Activated B cell treated with CpG ODN at 0.5 μM for 24 hours (primary cell): ENCODE measurements around the gene AGO3. TPM values are rescaled to one million over a fixed set of nuclear protein-coding genes. Genes with fewer than 3 reads are reported as not detected.

ENCODE experiments used
- ATAC-seq: fragments of 200-7000 bp; cut with Tn5 transposase; one replicate; pipeline ENCODE4 v1.10.0; 2021; ENCODE audit warnings: low read depth, mild to moderate bottlenecking, moderate library complexity
- CTCF ChIA-PET: fragments of 350-600 bp; sonication (Branson Sonifier 250); formaldehyde crosslinking; loops from one replicate; lab custom pipeline; 2021; ENCODE audit warnings: antibody characterized with exemption; lab: Charles Lee
- POLR2A ChIA-PET: fragments of 350-600 bp; sonication (Branson Sonifier 250); formaldehyde crosslinking; loops from one replicate; lab custom pipeline; 2021; ENCODE audit warnings: antibody characterized with exemption; lab: Charles Lee
- DNase-seq: peaks from one replicate; pipeline ENCODE4 v3.0.0; 2022
- H3K27ac Mint-ChIP-seq: one replicate; pipeline ENCODE4 v1.8.0; 2020; ENCODE audit warnings: mixed read lengths
- H3K27me3 Mint-ChIP-seq: one replicate; pipeline ENCODE4 v1.8.0; 2021; ENCODE audit warnings: mixed read lengths
- H3K36me3 Mint-ChIP-seq: one replicate; pipeline ENCODE4 v1.8.0; 2021; ENCODE audit warnings: low read depth, mixed read lengths
- H3K4me1 Mint-ChIP-seq: one replicate; pipeline ENCODE4 v1.8.0; 2021; ENCODE audit warnings: mixed read lengths
- H3K4me3 Mint-ChIP-seq: one replicate; pipeline ENCODE4 v1.8.0; 2020; ENCODE audit warnings: mild to moderate bottlenecking, mixed read lengths
- H3K9me3 Mint-ChIP-seq: one replicate; pipeline ENCODE4 v1.8.0; 2020; ENCODE audit warnings: mixed read lengths
- CTCF ChIP-seq: fragments of 200-600 bp; IDR thresholded peaks from one replicate; pipeline ENCODE4 v1.8.0; 2022; ENCODE audit warnings: antibody characterized with exemption, mild to moderate bottlenecking
- intact Hi-C: fragments of 100-400 bp; cut with micrococcal nuclease; formaldehyde crosslinking; loops from one replicate; pipeline ENCODE4 v1.15.1; 2024
- total RNA-seq: library from RNA; stranded (reverse); gene quantifications from 2 replicates; pipeline ENCODE4 v1.2.3, GENCODE V29; 2022

Gene AGO3
- total RNA-seq, 1 donor from 2014 or later, result 37.2 TPM

- peak; percentile 16 for DNase-seq
- H3K9me3 Mint-ChIP-seq, result no peaks in the 10 kb centered on the region
- peak overlapping the region; percentile 91 for H3K27ac Mint-ChIP-seq
These were observed 944 bp upstream of the AGO3 start for GRCh38 chr1:35929730-35930592.

DNA sequence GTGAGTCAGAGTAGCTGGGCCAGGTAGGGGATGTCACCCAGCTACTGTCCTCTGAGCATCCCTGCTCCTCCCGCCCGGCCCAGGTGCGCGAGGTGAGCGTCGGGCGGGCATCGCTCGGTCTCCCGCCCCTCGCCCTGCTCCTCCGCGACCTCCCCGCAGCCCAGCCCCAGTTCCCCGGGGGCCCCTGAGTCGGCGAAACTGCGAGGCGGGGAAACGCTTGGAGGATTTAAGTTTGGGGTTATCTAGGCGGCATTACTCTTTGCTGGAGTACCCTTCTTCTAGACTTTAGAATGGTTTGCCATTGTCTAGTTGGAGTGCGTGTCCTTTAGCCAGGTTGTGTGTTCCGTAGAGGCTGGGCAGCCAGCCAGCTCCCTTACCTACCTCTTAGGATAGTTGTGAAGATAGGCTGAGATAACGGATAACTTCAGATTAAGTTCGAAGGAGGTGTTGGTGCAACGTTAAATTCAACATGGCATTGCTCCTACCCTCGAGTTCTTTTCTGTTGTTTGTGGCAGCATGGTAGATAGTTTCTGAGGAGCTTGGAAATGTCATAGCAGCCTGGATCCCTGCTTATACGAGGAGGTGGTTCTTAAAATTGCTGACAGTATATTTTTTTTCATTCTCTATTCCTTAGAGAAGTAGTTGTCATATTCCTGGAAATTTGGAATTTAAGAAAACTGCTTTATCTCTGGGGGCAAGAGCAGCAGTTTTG, 697 bp downstream of the AGO3 start:
- Mint-ChIP-seq H3K36me3 (peaks cover 2% of the 10 kb centered on the region), H3K9me3 (no peaks in the 10 kb centered on the region), H3K4me3 (peak overlapping the region; percentile 91), H3K4me1 (peaks cover 28% of the 10 kb centered on the region), H3K27ac (peak overlapping the region; percentile 89), H3K27me3 (no peaks in the 10 kb centered on the region)
- peak; percentile 26 for ATAC-seq
- intact Hi-C loops, result loop anchor here (1.0 to 5.0 kb wide), 7 partner anchors 11 to 456 kb away; partner anchors contain the start of genes ADPRS, AGO1, AGO4 and STK40
- no peak for DNase-seq
- ChIA-PET POLR2A (interaction anchor here (0.6 to 2.7 kb wide), 22 partner anchors 10 to 1581 kb away, joined by 3 to 25 read pairs (median 4); partner anchors contain the start of genes ADPRS, AGO1, CLSPN and KIAA0319L), CTCF (interaction anchor here (1.6 kb wide), 1 partner anchor 49 kb away, joined by 5 read pairs; no protein-coding TSS in a partner anchor)
- no peak for TF ChIP-seq CTCF

More at GRCh38 chr1:35929730-35930592, 944 bp upstream of the AGO3 start:
- ChIA-PET CTCF (no interaction called here), POLR2A (interaction anchor here (0.6 to 2.7 kb wide), 19 partner anchors 8 to 1550 kb away, joined by 3 to 25 read pairs (median 5); partner anchors contain the start of genes ADPRS, AGO1, CLSPN and KIAA0319L)
- Mint-ChIP-seq H3K27me3 (no peaks in the 10 kb centered on the region), H3K36me3 (peaks cover 2% of the 10 kb centered on the region), H3K4me3 (peak overlapping the region; percentile 89), H3K4me1 (peaks cover 37% of the 10 kb centered on the region)
- no peak for ATAC-seq
- no peak for TF ChIP-seq CTCF
- intact Hi-C loops, result loop anchor here (2.0 to 5.0 kb wide), 4 partner anchors 123 to 457 kb away; partner anchors contain the start of genes ADPRS, AGO4, STK40 and THRAP3

DNA sequence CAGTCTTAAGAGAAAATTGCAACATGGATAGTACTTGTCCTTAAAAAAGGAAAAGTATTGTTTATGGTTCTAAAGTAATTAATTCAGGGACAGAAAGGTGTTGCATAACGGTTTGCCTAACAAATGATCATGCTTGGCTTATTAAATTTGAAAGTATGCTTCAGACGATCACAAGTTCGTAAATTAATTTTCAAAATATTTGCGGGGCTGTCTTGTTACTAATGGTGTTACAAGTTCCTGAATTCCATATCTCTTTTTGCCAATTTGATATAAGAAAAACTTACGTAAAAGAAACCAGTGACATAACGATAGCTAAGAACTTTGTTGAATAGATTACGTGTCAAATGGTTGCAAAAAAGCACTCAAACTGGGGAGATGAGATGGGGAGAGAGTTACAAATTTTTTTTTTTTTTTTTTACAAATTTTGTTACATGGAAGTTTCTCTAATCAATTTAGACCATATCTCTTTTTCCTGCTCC, 1.3 kb downstream of the AGO3 start:
- POLR2A ChIA-PET, result interaction anchor here (1.3 to 2.7 kb wide), 2 partner anchors 49 to 1072 kb away, joined by 3 to 25 read pairs; partner anchors contain the start of genes AGO1 and SMIM12
- Mint-ChIP-seq H3K27ac (peak overlapping the region; percentile 24), H3K36me3 (peaks cover 2% of the 10 kb centered on the region)

GRCh38 chr1:35932941-35933340, 2.0 kb downstream of the AGO3 start:
- DNase-seq, result no peak
- H3K36me3 Mint-ChIP-seq, result peaks cover 2% of the 10 kb centered on the region
- H3K27ac Mint-ChIP-seq, result no peak overlapping the region
- no peaks in the 10 kb centered on the region for H3K27me3 Mint-ChIP-seq
- no peaks in the 10 kb centered on the region for H3K9me3 Mint-ChIP-seq
- intact Hi-C loops, result loop anchor here (5.0 kb wide), 2 partner anchors 126 to 454 kb away; partner anchors contain the start of genes AGO4 and STK40
- no peak for ATAC-seq
- ChIA-PET CTCF (no interaction called here), POLR2A (interaction anchor here (0.5 to 0.6 kb wide), 3 partner anchors 38 to 468 kb away, joined by 3 to 9 read pairs (median 3); no protein-coding TSS in a partner anchor)
- TF ChIP-seq CTCF, result no peak
- peak overlapping the region; percentile 11 for H3K4me3 Mint-ChIP-seq
- peaks cover 28% of the 10 kb centered on the region for H3K4me1 Mint-ChIP-seq

More for the DNA sequence above, 1.3 kb downstream of the AGO3 start:
- H3K27me3 Mint-ChIP-seq, result no peaks in the 10 kb centered on the region
- CTCF ChIA-PET, result interaction anchor here (1.6 kb wide), 1 partner anchor 50 kb away, joined by 5 read pairs; no protein-coding TSS in a partner anchor
- H3K4me3 Mint-ChIP-seq, result peak overlapping the region; percentile 91
- no peak for ATAC-seq
- no peaks in the 10 kb centered on the region for H3K9me3 Mint-ChIP-seq
- peaks cover 28% of the 10 kb centered on the region for H3K4me1 Mint-ChIP-seq
- intact Hi-C loops, result loop anchor here (5.0 kb wide), 2 partner anchors 125 to 455 kb away; partner anchors contain the start of genes AGO4 and STK40
- TF ChIP-seq CTCF, result no peak
- no peak for DNase-seq
